IMR-90 (cell line): ENCODE measurements around the gene FUT8. TPM values are rescaled to one million over a fixed set of nuclear protein-coding genes. Genes with fewer than 3 reads are reported as not detected.

Experiments
- ATAC-seq: fragments of 200-7000 bp; cut with Tn5 transposase; 2 replicates; pipeline ENCODE4 v1.9.1; 2020; ENCODE audit warnings: low read depth, mild to moderate bottlenecking, moderate library complexity
- BruUV-seq: library from RNA; stranded (reverse); fragments of 400-500 nt; replicated peaks from 2 replicates; lab custom pipeline; 2021; lab: Mats Ljungman, UMichigan
- CTCF ChIA-PET: fragments of 300-600 bp; formaldehyde crosslinking; extraction: SDS; loops from one replicate; lab custom pipeline; 2021; ENCODE audit warnings: antibody characterized with exemption; lab: Yijun Ruan, JAX
- POLR2A ChIA-PET: fragments of 300-600 bp; sonication (Branson Sonifier 250); formaldehyde crosslinking; loops from one replicate; lab custom pipeline; 2022; ENCODE audit warnings: antibody characterized with exemption; ENCODE audit not compliant: unreplicated experiment; lab: Charles Lee
- DNase-seq: peaks from one replicate; pipeline ENCODE4 v3.0.0; 2013
- H2AFZ ChIP-seq: replicated peaks from 2 replicates; pipeline ENCODE3; 2013; ENCODE audit warnings: low read length, mild to moderate bottlenecking; ENCODE audit not compliant: poor library complexity
- H2AK5ac ChIP-seq: 2 replicates; pipeline ENCODE4 v1.6.1; 2013; ENCODE audit warnings: low read depth, low read length, inconsistent platforms
- H2AK9ac ChIP-seq: replicated peaks from 2 replicates; pipeline ENCODE3; 2013; ENCODE audit warnings: mild to moderate bottlenecking, low read depth, low read length, moderate library complexity; ENCODE audit not compliant: poor library complexity
- H2BK120ac ChIP-seq: 2 replicates; pipeline ENCODE4 v1.6.1; 2013; ENCODE audit warnings: low read depth, low read length, inconsistent platforms
- H2BK15ac ChIP-seq: 3 replicates; pipeline ENCODE4 v1.6.1; 2013; ENCODE audit warnings: low read depth, low read length, inconsistent platforms
- H2BK20ac ChIP-seq: 2 replicates; pipeline ENCODE4 v1.6.1; 2013; ENCODE audit warnings: low read depth, mild to moderate bottlenecking, inconsistent platforms, low read length, moderate library complexity
- H2BK5ac ChIP-seq: 2 replicates; pipeline ENCODE4 v1.6.1; 2013; ENCODE audit warnings: mild to moderate bottlenecking, low read depth, low read length, inconsistent platforms; ENCODE audit not compliant: poor library complexity, severe bottlenecking
- H3K14ac ChIP-seq: replicated peaks from 2 replicates; pipeline ENCODE4 v1.6.1; 2013; ENCODE audit warnings: low read depth, low read length, inconsistent platforms
- H3K18ac ChIP-seq: 2 replicates; pipeline ENCODE4 v1.6.1; 2013; ENCODE audit warnings: low read depth, low read length, control low read depth
- H3K23ac ChIP-seq: 2 replicates; pipeline ENCODE4 v1.6.1; 2013; ENCODE audit warnings: low read depth, low read length, inconsistent platforms
- H3K27ac ChIP-seq: 2 replicates; pipeline ENCODE4 v1.5.1; 2013; ENCODE audit warnings: mild to moderate bottlenecking, control low read depth, low read length; ENCODE audit not compliant: insufficient read depth
- H3K27me3 ChIP-seq: 2 replicates; pipeline ENCODE4 v1.6.1; 2013; ENCODE audit warnings: low read length; ENCODE audit not compliant: control insufficient read depth, insufficient read depth
- H3K36me3 ChIP-seq: 2 replicates; pipeline ENCODE4 v1.6.1; 2013; ENCODE audit warnings: low read length, mixed read lengths; ENCODE audit not compliant: control insufficient read depth, insufficient read depth
- H3K4ac ChIP-seq: 2 replicates; pipeline ENCODE4 v1.6.1; 2013; ENCODE audit warnings: low read depth, low read length, inconsistent platforms
- H3K4me1 ChIP-seq: 2 replicates; pipeline ENCODE4 v1.6.1; 2013; ENCODE audit warnings: low read length, mixed read lengths; ENCODE audit not compliant: control insufficient read depth, insufficient read depth
- H3K4me2 ChIP-seq: 2 replicates; pipeline ENCODE4 v1.6.1; 2013; ENCODE audit warnings: low read depth, mild to moderate bottlenecking, control low read depth, low read length, moderate library complexity
- H3K4me3 ChIP-seq: 2 replicates; pipeline ENCODE4 v1.5.1; 2013; ENCODE audit warnings: low read depth, mild to moderate bottlenecking, control low read depth, low read length, moderate library complexity; ENCODE audit not compliant: insufficient read depth
- H3K56ac ChIP-seq: 2 replicates; pipeline ENCODE4 v1.6.1; 2013; ENCODE audit warnings: low read length, inconsistent platforms; ENCODE audit not compliant: insufficient read depth; ENCODE audit errors: extremely low read depth
- H3K79me1 ChIP-seq, 2 experiments: 2 replicates each; pipeline ENCODE4 v1.6.1; 2013; ENCODE audit warnings: low read length in 2 of 2, inconsistent platforms in 1 of 2, low read depth in 1 of 2
- H3K9ac ChIP-seq: 2 replicates; pipeline ENCODE4 v1.6.1; 2013; ENCODE audit warnings: low read depth, low read length, control low read depth
- H3K9me1 ChIP-seq: 2 replicates; pipeline ENCODE4 v1.6.1; 2013; ENCODE audit warnings: low read length, inconsistent platforms; ENCODE audit not compliant: insufficient read depth
- H3K9me3 ChIP-seq: 2 replicates; pipeline ENCODE4 v1.6.1; 2013; ENCODE audit warnings: low read length; ENCODE audit not compliant: control insufficient read depth, insufficient read depth
- H4K20me1 ChIP-seq: 2 replicates; pipeline ENCODE4 v1.6.1; 2013; ENCODE audit warnings: low read length, inconsistent platforms; ENCODE audit not compliant: insufficient read depth
- H4K5ac ChIP-seq: 2 replicates; pipeline ENCODE4 v1.6.1; 2013; ENCODE audit warnings: mild to moderate bottlenecking, low read depth, low read length, control low read depth
- H4K8ac ChIP-seq, 2 experiments: 2 replicates each; pipeline ENCODE4 v1.6.1; 2013; ENCODE audit warnings: low read depth in 2 of 2, low read length in 2 of 2, control low read depth in 1 of 2, inconsistent platforms in 1 of 2
- H4K91ac ChIP-seq: 2 replicates; pipeline ENCODE4 v1.6.1; 2013; ENCODE audit warnings: low read depth, low read length, inconsistent platforms; ENCODE audit not compliant: insufficient read depth
- BHLHE40 ChIP-seq: fragments of 150-350 bp; IDR thresholded peaks from 2 replicates; pipeline ENCODE4 v1.6.1; 2016; ENCODE audit warnings: mild to moderate bottlenecking, low read depth, low read length
- CEBPB ChIP-seq: IDR thresholded peaks from 2 replicates; pipeline ENCODE4 v1.6.1; 2012; ENCODE audit warnings: low read depth, low read length, improper control_type of control experiment
- CHD1 ChIP-seq: IDR thresholded peaks from 2 replicates; pipeline ENCODE4 v1.6.1; 2012; ENCODE audit warnings: low read depth, low read length, improper control_type of control experiment
- FOS ChIP-seq: fragments of 150-350 bp; IDR thresholded peaks from 2 replicates; pipeline ENCODE4 v1.6.1; 2016; ENCODE audit warnings: low read depth, low read length
- MAFK ChIP-seq: IDR thresholded peaks from 2 replicates; pipeline ENCODE4 v1.6.1; 2012; ENCODE audit warnings: low read depth, low read length, improper control_type of control experiment
- MAZ ChIP-seq: IDR thresholded peaks from 2 replicates; pipeline ENCODE4 v1.6.1; 2012; ENCODE audit warnings: low read depth, mild to moderate bottlenecking, low read length, improper control_type of control experiment, moderate library complexity, borderline replicate concordance
- MXI1 ChIP-seq: IDR thresholded peaks from 2 replicates; pipeline ENCODE4 v1.6.1; 2012; ENCODE audit warnings: low read depth, mild to moderate bottlenecking, low read length, moderate library complexity, borderline replicate concordance
- NFE2L2 ChIP-seq: fragments of 150-350 bp; IDR thresholded peaks from 2 replicates; pipeline ENCODE4 v1.6.1; 2016; ENCODE audit warnings: low read depth, mild to moderate bottlenecking, low read length
- POLR2A ChIP-seq: IDR thresholded peaks from 2 replicates; pipeline ENCODE4 v1.6.1; 2012; ENCODE audit warnings: mild to moderate bottlenecking, low read depth, low read length
- RAD21 ChIP-seq: IDR thresholded peaks from 2 replicates; pipeline ENCODE4 v1.6.1; 2012; ENCODE audit warnings: low read length, improper control_type of control experiment
- RCOR1 ChIP-seq: IDR thresholded peaks from 2 replicates; pipeline ENCODE4 v1.6.1; 2012; ENCODE audit warnings: mild to moderate bottlenecking, low read length, improper control_type of control experiment; ENCODE audit not compliant: insufficient replicate concordance
- RFX5 ChIP-seq: IDR thresholded peaks from 2 replicates; pipeline ENCODE4 v1.8.0; 2012; ENCODE audit warnings: low read depth, mild to moderate bottlenecking, low read length, moderate library complexity
- SMC3 ChIP-seq: fragments of 150-350 bp; IDR thresholded peaks from 2 replicates; pipeline ENCODE4 v1.6.1; 2016; ENCODE audit warnings: low read depth, mild to moderate bottlenecking, antibody characterized with exemption, low read length, moderate library complexity
- whole genome bisulfite sequencing, 2 experiments: methylation state at CpG; one replicate each; pipeline versions ENCODE4 v1.1.5 to v1.1.7; 2013; ENCODE audit warnings: missing lambda C conversion rate in 2 of 2; ENCODE audit not compliant: insufficient read length in 1 of 2; ENCODE audit errors: extremely low coverage in 2 of 2; 5-methylcytosine and 5-hydroxymethylcytosine counted together
- dilution Hi-C: fragments of 300-500 bp; cut with HindIII; formaldehyde crosslinking; loops from one replicate; pipeline ENCODE4 v1.14.3; 2018; ENCODE audit warnings: low sequenced_read_pairs; ENCODE audit not compliant: unreplicated experiment
- in situ Hi-C: fragments of 300-500 bp; cut with MboI; formaldehyde crosslinking; loops from 3 replicates; pipeline ENCODE4 v1.14.3; 2019; ENCODE audit warnings: low sequenced_read_pairs, inconsistent platforms, mixed read lengths
- intact Hi-C: fragments of 100-400 bp; cut with micrococcal nuclease; formaldehyde crosslinking; loops from 2 replicates; pipeline ENCODE4 v1.10.0; 2022
- polyA plus RNA-seq, 3 experiments: library from polyadenylated mRNA; depleted of rRNA; stranded (reverse); fragments of >200 nt; gene quantifications; 2 replicates each; pipeline ENCODE4 v1.2.3, GENCODE V29; 2012; ENCODE audit warnings: low replicate concordance in 1 of 3
- total RNA-seq: library from RNA; depleted of rRNA; stranded (reverse); fragments of >200 nt; gene quantifications from 2 replicates; pipeline ENCODE4 v1.2.3, GENCODE V29; 2012
- TF ChIP-seq, protein P1 (sequence below): fragments of 150-350 bp; IDR thresholded peaks from 2 replicates; pipeline ENCODE4 v1.6.1; 2017; ENCODE audit warnings: mild to moderate bottlenecking, antibody characterized with exemption, low read length, low read depth
- TF ChIP-seq, protein P2 (sequence below): fragments of 150-350 bp; IDR thresholded peaks from 2 replicates; pipeline ENCODE4 v1.6.1; 2016; ENCODE audit warnings: low read depth, mild to moderate bottlenecking, low read length, moderate library complexity, borderline replicate concordance
- TF ChIP-seq, protein P3 (sequence below): conservative IDR thresholded peaks from 2 replicates; pipeline ENCODE4 v1.5.1; 2012; ENCODE audit warnings: mild to moderate bottlenecking, low read depth, low read length, improper control_type of control experiment

The FUT8 gene
- total and polyA plus RNA-seq, 2 of the 4 experiments (the other 2 are of a cell fraction) = 15.6 to 72.9 TPM

DNA sequence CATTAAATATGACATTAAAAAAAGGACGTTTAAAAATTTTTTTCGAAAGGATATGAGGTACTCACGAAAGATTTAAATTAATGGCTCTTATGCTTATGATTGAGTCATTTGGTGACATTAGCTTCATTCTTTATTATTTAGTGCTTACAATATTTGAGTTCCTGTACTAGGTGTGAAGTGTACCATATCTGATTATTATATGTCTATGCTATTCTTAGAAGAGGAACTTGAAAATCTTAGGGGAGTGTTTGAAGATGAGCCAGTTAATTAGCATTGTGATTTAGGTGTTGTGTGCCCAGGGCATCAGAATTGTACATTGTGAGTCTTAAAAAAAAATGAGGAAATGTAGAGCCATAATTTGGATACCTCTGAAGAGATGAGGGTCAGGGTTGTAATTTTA lies 118.6 kb downstream of the FUT8 start:
- Histone ChIP-seq H2BK5ac (no peak overlapping the region), H3K18ac (no peak overlapping the region), H3K4me3 (no peak overlapping the region), H3K9me1 (no peaks in the 10 kb centered on the region), H3K4ac (no peak overlapping the region), H4K8ac (no peak overlapping the region), H3K23ac (no peak overlapping the region), H2BK20ac (no peak overlapping the region), H4K20me1 (no peaks in the 10 kb centered on the region; the same call in 1 of the 2 replicates), H2AK5ac (no peak overlapping the region), H3K9ac (no peak overlapping the region), H3K36me3 (no peaks in the 10 kb centered on the region), H2AFZ (no peak overlapping the region), H3K9me3 (peaks cover 4% of the 10 kb centered on the region; the same call in 1 of the 2 replicates), H3K14ac (no peak overlapping the region), H3K4me2 (no peak overlapping the region), H2AK9ac (no peak overlapping the region), H3K56ac (no peak overlapping the region), H4K5ac (no peak overlapping the region), H3K79me1 (peaks cover 6 to 12% of the 10 kb centered on the region in 2 experiments; a peak in 2 of 4 replicates), H3K4me1 (no peaks in the 10 kb centered on the region), H3K27me3 (no peaks in the 10 kb centered on the region), H3K27ac (no peak overlapping the region), H2BK15ac (no peak overlapping the region), H4K91ac (no peak overlapping the region), H2BK120ac (no peak overlapping the region)
- POLR2A ChIA-PET = no interaction called here
- intact Hi-C loops = no loop called here
- CTCF ChIA-PET = no interaction called here
- WGBS, 2 experiments = 100% methylated on average over 3 of the region's 3 CpGs; no CpG with 5 or more reads in 1 of the 2 experiments
- no peak for ATAC-seq
- no peak for DNase-seq
- TF ChIP-seq BHLHE40 = no peak
- TF ChIP-seq CEBPB = no peak
- TF ChIP-seq MAZ = no peak
- no peak for TF ChIP-seq SMC3
- no peak for TF ChIP-seq CHD1
- no peak for TF ChIP-seq NFE2L2
- TF ChIP-seq, protein P1, sequence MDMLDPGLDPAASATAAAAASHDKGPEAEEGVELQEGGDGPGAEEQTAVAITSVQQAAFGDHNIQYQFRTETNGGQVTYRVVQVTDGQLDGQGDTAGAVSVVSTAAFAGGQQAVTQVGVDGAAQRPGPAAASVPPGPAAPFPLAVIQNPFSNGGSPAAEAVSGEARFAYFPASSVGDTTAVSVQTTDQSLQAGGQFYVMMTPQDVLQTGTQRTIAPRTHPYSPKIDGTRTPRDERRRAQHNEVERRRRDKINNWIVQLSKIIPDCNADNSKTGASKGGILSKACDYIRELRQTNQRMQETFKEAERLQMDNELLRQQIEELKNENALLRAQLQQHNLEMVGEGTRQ = no peak
- TF ChIP-seq FOS = no peak
- no peak for TF ChIP-seq RCOR1
- TF ChIP-seq RAD21 = no peak
- TF ChIP-seq, protein P2, sequence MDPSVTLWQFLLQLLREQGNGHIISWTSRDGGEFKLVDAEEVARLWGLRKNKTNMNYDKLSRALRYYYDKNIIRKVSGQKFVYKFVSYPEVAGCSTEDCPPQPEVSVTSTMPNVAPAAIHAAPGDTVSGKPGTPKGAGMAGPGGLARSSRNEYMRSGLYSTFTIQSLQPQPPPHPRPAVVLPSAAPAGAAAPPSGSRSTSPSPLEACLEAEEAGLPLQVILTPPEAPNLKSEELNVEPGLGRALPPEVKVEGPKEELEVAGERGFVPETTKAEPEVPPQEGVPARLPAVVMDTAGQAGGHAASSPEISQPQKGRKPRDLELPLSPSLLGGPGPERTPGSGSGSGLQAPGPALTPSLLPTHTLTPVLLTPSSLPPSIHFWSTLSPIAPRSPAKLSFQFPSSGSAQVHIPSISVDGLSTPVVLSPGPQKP = no peak
- TF ChIP-seq, protein P3, sequence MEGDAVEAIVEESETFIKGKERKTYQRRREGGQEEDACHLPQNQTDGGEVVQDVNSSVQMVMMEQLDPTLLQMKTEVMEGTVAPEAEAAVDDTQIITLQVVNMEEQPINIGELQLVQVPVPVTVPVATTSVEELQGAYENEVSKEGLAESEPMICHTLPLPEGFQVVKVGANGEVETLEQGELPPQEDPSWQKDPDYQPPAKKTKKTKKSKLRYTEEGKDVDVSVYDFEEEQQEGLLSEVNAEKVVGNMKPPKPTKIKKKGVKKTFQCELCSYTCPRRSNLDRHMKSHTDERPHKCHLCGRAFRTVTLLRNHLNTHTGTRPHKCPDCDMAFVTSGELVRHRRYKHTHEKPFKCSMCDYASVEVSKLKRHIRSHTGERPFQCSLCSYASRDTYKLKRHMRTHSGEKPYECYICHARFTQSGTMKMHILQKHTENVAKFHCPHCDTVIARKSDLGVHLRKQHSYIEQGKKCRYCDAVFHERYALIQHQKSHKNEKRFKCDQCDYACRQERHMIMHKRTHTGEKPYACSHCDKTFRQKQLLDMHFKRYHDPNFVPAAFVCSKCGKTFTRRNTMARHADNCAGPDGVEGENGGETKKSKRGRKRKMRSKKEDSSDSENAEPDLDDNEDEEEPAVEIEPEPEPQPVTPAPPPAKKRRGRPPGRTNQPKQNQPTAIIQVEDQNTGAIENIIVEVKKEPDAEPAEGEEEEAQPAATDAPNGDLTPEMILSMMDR = no peak
- TF ChIP-seq MAFK = no peak
- no peak for TF ChIP-seq RFX5
- no peak for TF ChIP-seq POLR2A
- TF ChIP-seq MXI1 = no peak
- BruUV-seq = no TSS peak
- in situ Hi-C loops = no loop called here
- dilution Hi-C loops = no loop called here
